Activated CD8-positive, alpha-beta T cell treated with anti-CD3 and anti-CD28 coated beads for 36 hours (primary cell): ENCODE data around the gene FBXL16. TPM values are rescaled to one million over a fixed set of nuclear protein-coding genes. Genes with fewer than 3 reads are reported as not detected.
"Not testable (repeated sequence)": the region's sequence is repeated elsewhere in the genome, so short reads cannot be mapped to it uniquely, and the experiment has no call there.

Experiments
- ATAC-seq: fragments of 200-7000 bp; cut with Tn5 transposase; one replicate; pipeline ENCODE4 v1.10.0; 2021; ENCODE audit warnings: mild to moderate bottlenecking, moderate library complexity
- CTCF ChIA-PET: fragments of 350-600 bp; sonication (Branson Sonifier 250); formaldehyde crosslinking; loops from one replicate; lab custom pipeline; 2021; ENCODE audit warnings: antibody characterized with exemption; lab: Charles Lee
- POLR2A ChIA-PET: fragments of 350-600 bp; sonication (Branson Sonifier 250); formaldehyde crosslinking; loops from one replicate; lab custom pipeline; 2021; ENCODE audit warnings: antibody characterized with exemption; lab: Charles Lee
- DNase-seq: peaks from one replicate; pipeline ENCODE4 v3.0.0-alpha.2; 2020
- H3K27ac Mint-ChIP-seq: one replicate; pipeline ENCODE4 v1.8.0; 2021; ENCODE audit warnings: mild to moderate bottlenecking, mixed read lengths
- H3K27me3 Mint-ChIP-seq: one replicate; pipeline ENCODE4 v1.8.0; 2021; ENCODE audit warnings: mixed read lengths
- H3K36me3 Mint-ChIP-seq: one replicate; pipeline ENCODE4 v1.8.0; 2021; ENCODE audit warnings: low read depth, mixed read lengths
- H3K4me1 Mint-ChIP-seq: one replicate; pipeline ENCODE4 v1.8.0; 2021; ENCODE audit warnings: low read depth, mixed read lengths
- H3K4me3 Mint-ChIP-seq: one replicate; pipeline ENCODE4 v1.8.0; 2021; ENCODE audit warnings: mild to moderate bottlenecking, moderate library complexity, mixed read lengths
- H3K9me3 Mint-ChIP-seq: one replicate; pipeline ENCODE4 v1.8.0; 2021; ENCODE audit warnings: mixed read lengths
- intact Hi-C: fragments of 100-400 bp; cut with micrococcal nuclease; formaldehyde crosslinking; loops from one replicate; pipeline ENCODE4 v1.10.0; 2022
- total RNA-seq, 2 experiments: library from RNA; stranded (reverse); gene quantifications; one replicate each; pipeline ENCODE4 v1.2.3, GENCODE V29; 2021
- TF ChIP-seq, protein P1 (sequence below): fragments of 200-600 bp; IDR thresholded peaks from one replicate; pipeline ENCODE4 v1.8.0; 2022; ENCODE audit warnings: antibody characterized with exemption, mild to moderate bottlenecking

The FBXL16 gene
- total RNA-seq, 2 experiments from 2014 or later, result 5.9 to 8.0 TPM

DNA sequence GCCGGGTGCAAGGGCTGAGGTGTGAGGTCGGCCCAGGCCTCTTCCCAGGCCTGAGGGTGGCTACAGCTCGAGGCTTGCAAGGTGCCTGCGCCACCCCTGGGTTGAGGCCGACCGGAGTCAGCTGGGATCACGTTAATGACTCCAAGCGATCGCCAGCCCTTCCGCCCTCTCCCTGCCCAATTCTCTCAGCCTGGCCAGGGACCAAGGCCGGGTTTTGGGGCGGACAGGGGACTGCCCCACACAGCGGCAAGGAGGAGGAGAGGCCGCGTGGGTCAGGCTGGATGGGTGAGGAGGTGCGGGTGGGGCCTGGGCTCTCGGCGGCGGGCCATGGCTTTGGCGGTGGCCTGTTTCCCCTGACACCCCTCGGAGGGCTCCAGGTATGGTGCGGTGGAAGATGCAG is 12.2 kb downstream of the FBXL16 start:
- no peak overlapping the region for H3K27ac Mint-ChIP-seq

DNA sequence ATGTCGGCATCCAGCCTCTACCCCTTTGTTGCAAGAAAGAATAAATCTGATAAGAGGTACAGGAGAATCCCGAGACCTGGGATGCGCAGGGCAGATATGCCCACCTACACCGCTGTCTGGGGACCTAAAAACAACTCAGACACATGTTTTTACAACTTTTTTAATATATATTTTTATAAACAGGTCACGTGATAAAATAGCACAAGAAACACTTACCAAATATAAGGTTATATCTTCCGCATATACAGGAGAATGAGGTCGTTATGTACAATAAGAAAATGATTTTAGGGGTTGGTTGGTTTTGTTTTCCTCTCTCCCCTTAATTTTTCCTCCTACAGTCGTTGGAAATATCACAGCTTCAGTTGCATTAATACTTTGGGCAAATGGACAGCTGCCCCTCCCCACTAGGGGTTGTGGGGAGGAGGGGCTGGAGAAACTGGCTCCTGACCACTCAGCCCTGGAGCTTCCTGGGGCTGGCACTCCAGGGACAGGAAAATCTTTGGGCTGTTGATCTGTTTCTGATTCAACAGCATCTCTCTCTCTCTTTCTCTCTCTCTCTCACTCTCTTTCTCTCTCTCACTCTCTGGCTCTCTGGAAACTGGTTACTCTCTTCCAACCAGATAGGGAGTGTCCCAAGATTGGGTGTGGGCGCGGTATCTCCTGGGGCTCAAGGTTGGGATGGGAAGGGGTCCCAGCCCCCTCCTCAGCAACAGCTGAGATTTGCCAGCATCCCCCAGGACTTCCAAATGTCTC is 13.1 kb downstream of the FBXL16 start:
- H3K9me3 Mint-ChIP-seq, result no peaks in the 10 kb centered on the region
- DNase-seq (no peak), ATAC-seq (no peak)
- TF ChIP-seq, protein P1, sequence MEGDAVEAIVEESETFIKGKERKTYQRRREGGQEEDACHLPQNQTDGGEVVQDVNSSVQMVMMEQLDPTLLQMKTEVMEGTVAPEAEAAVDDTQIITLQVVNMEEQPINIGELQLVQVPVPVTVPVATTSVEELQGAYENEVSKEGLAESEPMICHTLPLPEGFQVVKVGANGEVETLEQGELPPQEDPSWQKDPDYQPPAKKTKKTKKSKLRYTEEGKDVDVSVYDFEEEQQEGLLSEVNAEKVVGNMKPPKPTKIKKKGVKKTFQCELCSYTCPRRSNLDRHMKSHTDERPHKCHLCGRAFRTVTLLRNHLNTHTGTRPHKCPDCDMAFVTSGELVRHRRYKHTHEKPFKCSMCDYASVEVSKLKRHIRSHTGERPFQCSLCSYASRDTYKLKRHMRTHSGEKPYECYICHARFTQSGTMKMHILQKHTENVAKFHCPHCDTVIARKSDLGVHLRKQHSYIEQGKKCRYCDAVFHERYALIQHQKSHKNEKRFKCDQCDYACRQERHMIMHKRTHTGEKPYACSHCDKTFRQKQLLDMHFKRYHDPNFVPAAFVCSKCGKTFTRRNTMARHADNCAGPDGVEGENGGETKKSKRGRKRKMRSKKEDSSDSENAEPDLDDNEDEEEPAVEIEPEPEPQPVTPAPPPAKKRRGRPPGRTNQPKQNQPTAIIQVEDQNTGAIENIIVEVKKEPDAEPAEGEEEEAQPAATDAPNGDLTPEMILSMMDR, result no peak
- H3K4me3 Mint-ChIP-seq, result no peak overlapping the region
- H3K27ac Mint-ChIP-seq, result no peak overlapping the region
- H3K36me3 Mint-ChIP-seq, result no peaks in the 10 kb centered on the region
- CTCF ChIA-PET, result interaction anchor here (1.0 kb wide), 1 partner anchor 20 kb away, joined by 3 read pairs; no protein-coding TSS in a partner anchor
- H3K27me3 Mint-ChIP-seq, result peaks cover 4% of the 10 kb centered on the region
- intact Hi-C loops, result no loop called here
- POLR2A ChIA-PET, result interaction anchor here (0.8 to 1.5 kb wide), 4 partner anchors 8 to 33 kb away, joined by 3 to 5 read pairs (median 4); partner anchors contain the start of genes CCDC78 and JMJD8
- peaks cover 31% of the 10 kb centered on the region for H3K4me1 Mint-ChIP-seq

More for the DNA sequence above, 12.2 kb downstream of the FBXL16 start:
- DNase-seq (no peak), ATAC-seq (no peak)
- intact Hi-C loops, result no loop called here
- TF ChIP-seq, protein P1, result no peak
- Mint-ChIP-seq H3K27me3 (peaks cover 4% of the 10 kb centered on the region), H3K4me3 (peak overlapping the region; percentile 24), H3K9me3 (no peaks in the 10 kb centered on the region), H3K4me1 (peaks cover 31% of the 10 kb centered on the region), H3K36me3 (no peaks in the 10 kb centered on the region)
- ChIA-PET CTCF (interaction anchor here (1.0 kb wide), 1 partner anchor 19 kb away, joined by 3 read pairs; no protein-coding TSS in a partner anchor), POLR2A (interaction anchor here (0.8 to 1.5 kb wide), 3 partner anchors 9 to 33 kb away, joined by 3 to 5 read pairs (median 4); partner anchors contain the start of genes CCDC78 and JMJD8)

DNA sequence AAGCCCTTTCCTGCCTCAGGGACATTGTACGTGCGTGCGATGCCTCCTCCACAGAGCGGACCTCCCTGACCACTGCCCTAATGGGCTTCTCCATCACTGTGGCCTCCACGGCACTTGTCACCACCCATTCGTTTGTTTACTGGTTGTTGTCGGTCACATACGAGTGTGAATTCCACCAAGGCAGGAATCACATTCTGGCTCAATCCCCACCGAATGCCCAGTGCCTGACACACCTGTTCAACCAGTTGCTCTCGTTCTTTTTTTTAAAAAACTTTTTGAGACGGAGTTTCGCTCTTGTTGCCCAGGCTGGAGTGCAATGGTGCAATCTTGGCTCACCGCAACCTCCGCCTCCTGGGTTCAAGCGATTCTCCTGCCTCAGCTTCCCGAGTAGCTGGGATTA is 14.4 kb downstream of the FBXL16 start:
- H3K36me3 Mint-ChIP-seq, intact Hi-C loops, H3K9me3 Mint-ChIP-seq, H3K27me3 Mint-ChIP-seq, ATAC-seq, DNase-seq, POLR2A ChIA-PET, CTCF ChIA-PET: not testable (repeated sequence)
- Mint-ChIP-seq H3K27ac (peak overlapping the region; percentile 81), H3K4me3 (peak overlapping the region; percentile 86), H3K4me1 (peaks cover 30% of the 10 kb centered on the region)

DNA sequence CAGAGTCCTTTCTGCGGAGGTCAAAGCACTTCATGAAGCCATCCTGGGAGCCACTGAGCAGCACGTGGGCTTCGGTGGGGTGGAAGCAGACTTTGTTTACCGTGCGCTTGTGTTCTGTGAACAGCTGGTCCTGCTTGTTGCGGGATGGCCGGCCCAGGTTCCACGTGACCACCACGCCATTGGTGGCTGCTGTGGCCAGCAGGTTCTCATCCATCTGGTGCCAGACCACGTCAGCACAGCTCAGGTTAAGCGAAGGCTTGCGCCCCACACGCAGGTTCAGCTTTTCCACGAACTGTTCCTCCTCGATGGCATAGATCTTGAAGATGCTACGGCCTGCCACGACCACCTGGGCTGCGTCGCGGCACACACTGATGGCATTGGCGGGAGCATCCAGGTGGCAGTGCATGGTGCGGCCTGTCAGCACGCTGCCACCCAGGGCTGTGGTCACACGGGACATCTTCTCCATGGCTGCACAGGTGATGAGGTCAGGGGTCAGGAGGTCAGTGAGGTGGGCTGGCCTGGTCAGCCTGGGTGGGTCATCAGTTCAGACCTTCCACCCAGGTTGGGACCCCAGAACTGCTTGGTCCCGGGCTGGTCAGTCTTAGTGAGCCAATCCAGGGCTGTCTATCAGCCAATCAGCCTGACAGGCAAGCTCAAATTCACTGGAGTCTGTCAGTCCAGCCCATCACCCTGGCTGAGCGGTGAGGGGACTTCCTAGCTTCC is 16.3 kb downstream of the FBXL16 start:
- TF ChIP-seq, protein P1, result no peak
- ATAC-seq (no peak), DNase-seq (no peak)
- H3K36me3 Mint-ChIP-seq, result peaks cover 6% of the 10 kb centered on the region
- H3K4me3 Mint-ChIP-seq, result peak overlapping the region; percentile 86
- peak overlapping the region; percentile 81 for H3K27ac Mint-ChIP-seq
- no peaks in the 10 kb centered on the region for H3K9me3 Mint-ChIP-seq
- intact Hi-C loops, result no loop called here
- ChIA-PET CTCF (interaction anchor here (1.0 to 1.2 kb wide), 4 partner anchors 21 to 96 kb away, joined by 3 read pairs; partner anchors contain the start of gene RHOT2), POLR2A (interaction anchor here (0.9 to 3.3 kb wide), 9 partner anchors 8 to 98 kb away, joined by 3 to 16 read pairs (median 5); partner anchors contain the start of genes RHBDL1 and STUB1)
- H3K4me1 Mint-ChIP-seq, result peaks cover 35% of the 10 kb centered on the region
- no peaks in the 10 kb centered on the region for H3K27me3 Mint-ChIP-seq

DNA sequence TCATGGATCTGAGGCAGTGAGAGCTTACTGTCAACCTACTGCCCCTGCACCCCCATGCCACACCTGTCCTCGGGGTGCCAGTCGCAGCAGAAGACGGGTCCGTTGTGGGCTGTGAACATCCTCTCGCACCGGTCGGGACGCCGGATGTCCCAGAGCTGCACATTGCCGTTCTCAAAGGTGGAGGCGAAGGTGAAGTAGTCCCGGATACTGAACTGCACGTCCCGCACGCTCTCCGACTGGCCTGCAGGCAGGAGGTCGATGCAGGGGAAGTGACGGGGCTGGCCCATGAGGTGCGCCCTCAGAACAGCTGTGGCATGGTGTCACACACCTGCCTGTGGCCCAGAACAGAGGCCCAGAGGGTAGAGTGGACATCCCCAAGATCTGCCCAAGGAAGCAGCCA is 18.1 kb downstream of the FBXL16 start:
- DNase-seq (no peak), ATAC-seq (no peak)
- POLR2A ChIA-PET, result interaction anchor here (1.1 kb wide), 1 partner anchor 19 kb away, joined by 3 read pairs; no protein-coding TSS in a partner anchor
- H3K36me3 Mint-ChIP-seq, result peaks cover 15% of the 10 kb centered on the region
- CTCF ChIA-PET, result interaction anchor here (1.0 to 1.1 kb wide), 2 partner anchors 33 to 98 kb away, joined by 3 read pairs; no protein-coding TSS in a partner anchor
- no peak overlapping the region for H3K4me3 Mint-ChIP-seq
- TF ChIP-seq, protein P1, result no peak
- H3K27me3 Mint-ChIP-seq, result no peaks in the 10 kb centered on the region
- H3K4me1 Mint-ChIP-seq, result peaks cover 45% of the 10 kb centered on the region
- H3K9me3 Mint-ChIP-seq, result no peaks in the 10 kb centered on the region
- intact Hi-C loops, result no loop called here
- H3K27ac Mint-ChIP-seq, result no peak overlapping the region
